K562 (cell line): ENCODE data around the gene KCNH3. TPM values are rescaled to one million over a fixed set of nuclear protein-coding genes. Genes with fewer than 3 reads are reported as not detected.
A peak's percentile ranks its signal among the peaks of the same experiment; 100 is the strongest.

Experiments
- POU5F1 ChIP-seq: fragments of 150-350 bp; IDR thresholded peaks from 2 replicates; pipeline ENCODE4 v1.6.1; 2014; ENCODE audit warnings: borderline replicate concordance, low read length, low read depth, mild to moderate bottlenecking; ENCODE audit not compliant: partially characterized antibody
- ZFPM2 ChIP-seq: fragments of 250-450 bp; sonication (Bioruptor Pico); IDR thresholded peaks from 2 replicates; pipeline ENCODE4 v1.5.1; 2022; ENCODE audit warnings: mild to moderate bottlenecking
- ZNF644 ChIP-seq: fragments of 200-800 bp; sonication (Bioruptor generic); IDR thresholded peaks from 2 replicates; pipeline ENCODE4 v1.6.1; 2016; ENCODE audit warnings: low read depth, missing genetic modification characterization, missing compliant biosample characterization
- polyA plus RNA-seq, 8 experiments: library from polyadenylated mRNA; depleted of rRNA in 4 of 8; stranded (reverse) in 5 of 8; unstranded in 3 of 8; fragments of >200 nt; fragmentation: Nextera tagmentation in 2 of 8; fragmentation: Illumina TruSeq in 1 of 8; extraction: Ambion mirVana in 2 of 8; extraction: Trizol in 1 of 8; gene quantifications; 2 replicates each; pipeline versions ENCODE4 v1.2.1 to v1.2.3, GENCODE V29; 2011 to 2014; ENCODE audit warnings: inconsistent platforms in 1 of 8, missing spikeins in 1 of 8
- total RNA-seq, 7 experiments: library from RNA; depleted of rRNA in 6 of 7; stranded (reverse); fragments of >200 nt in 6 of 7; fragmentation: Illumina TruSeq in 2 of 7; extraction: Trizol in 2 of 7; gene quantifications; 2 replicates each; pipeline versions ENCODE4 v1.2.1 to v1.2.3, GENCODE V29; 2011 to 2021; ENCODE audit warnings: low replicate concordance in 1 of 7
- TF ChIP-seq, protein P1 (sequence below): fragments of 450-650 bp; IDR thresholded peaks from 2 replicates; pipeline ENCODE4 v1.6.1; 2016; ENCODE audit warnings: mild to moderate bottlenecking, moderate library complexity

Gene KCNH3
- total and polyA plus RNA-seq, 9 of the 15 experiments (the other 6 are each of a cell fraction or from before 2014, with no cell fraction given), result 0.01 to 0.09 TPM; not detected in 7

DNA sequence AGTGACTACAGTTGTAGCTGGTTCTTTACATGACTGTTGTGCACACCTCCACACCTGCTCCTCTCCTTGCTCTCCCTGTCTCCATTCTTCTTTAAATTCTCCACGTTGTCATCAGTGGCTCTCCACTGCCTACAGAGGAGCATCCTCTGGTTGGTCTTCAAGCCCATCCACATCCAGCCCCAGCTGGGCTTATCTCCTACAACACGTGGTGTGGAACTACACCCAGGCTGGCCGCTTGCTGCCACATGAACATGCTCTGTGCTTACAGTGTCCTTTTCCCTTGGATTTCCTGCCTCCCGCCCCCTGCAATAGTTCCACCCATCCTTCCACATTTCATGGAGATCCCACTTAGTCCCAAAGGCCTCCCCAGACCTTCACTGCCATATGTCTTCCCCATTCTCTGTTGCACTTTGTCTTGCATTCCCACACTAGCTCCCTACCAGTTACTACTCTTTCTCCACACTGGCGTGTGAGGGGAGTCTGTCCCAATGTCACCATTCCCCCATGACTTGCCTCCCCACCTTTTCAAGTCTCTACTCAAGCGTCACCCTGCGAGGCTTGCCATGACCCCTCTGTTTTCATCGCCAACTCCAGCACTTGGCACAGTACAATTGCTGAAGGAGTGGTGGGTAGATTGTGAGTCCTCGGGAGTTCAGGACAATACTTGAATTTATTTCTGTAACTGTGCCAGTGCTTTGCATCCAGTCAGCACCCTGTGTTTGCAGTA is 38.9 kb downstream of the KCNH3 start (continued):
- TF ChIP-seq, protein P1, sequence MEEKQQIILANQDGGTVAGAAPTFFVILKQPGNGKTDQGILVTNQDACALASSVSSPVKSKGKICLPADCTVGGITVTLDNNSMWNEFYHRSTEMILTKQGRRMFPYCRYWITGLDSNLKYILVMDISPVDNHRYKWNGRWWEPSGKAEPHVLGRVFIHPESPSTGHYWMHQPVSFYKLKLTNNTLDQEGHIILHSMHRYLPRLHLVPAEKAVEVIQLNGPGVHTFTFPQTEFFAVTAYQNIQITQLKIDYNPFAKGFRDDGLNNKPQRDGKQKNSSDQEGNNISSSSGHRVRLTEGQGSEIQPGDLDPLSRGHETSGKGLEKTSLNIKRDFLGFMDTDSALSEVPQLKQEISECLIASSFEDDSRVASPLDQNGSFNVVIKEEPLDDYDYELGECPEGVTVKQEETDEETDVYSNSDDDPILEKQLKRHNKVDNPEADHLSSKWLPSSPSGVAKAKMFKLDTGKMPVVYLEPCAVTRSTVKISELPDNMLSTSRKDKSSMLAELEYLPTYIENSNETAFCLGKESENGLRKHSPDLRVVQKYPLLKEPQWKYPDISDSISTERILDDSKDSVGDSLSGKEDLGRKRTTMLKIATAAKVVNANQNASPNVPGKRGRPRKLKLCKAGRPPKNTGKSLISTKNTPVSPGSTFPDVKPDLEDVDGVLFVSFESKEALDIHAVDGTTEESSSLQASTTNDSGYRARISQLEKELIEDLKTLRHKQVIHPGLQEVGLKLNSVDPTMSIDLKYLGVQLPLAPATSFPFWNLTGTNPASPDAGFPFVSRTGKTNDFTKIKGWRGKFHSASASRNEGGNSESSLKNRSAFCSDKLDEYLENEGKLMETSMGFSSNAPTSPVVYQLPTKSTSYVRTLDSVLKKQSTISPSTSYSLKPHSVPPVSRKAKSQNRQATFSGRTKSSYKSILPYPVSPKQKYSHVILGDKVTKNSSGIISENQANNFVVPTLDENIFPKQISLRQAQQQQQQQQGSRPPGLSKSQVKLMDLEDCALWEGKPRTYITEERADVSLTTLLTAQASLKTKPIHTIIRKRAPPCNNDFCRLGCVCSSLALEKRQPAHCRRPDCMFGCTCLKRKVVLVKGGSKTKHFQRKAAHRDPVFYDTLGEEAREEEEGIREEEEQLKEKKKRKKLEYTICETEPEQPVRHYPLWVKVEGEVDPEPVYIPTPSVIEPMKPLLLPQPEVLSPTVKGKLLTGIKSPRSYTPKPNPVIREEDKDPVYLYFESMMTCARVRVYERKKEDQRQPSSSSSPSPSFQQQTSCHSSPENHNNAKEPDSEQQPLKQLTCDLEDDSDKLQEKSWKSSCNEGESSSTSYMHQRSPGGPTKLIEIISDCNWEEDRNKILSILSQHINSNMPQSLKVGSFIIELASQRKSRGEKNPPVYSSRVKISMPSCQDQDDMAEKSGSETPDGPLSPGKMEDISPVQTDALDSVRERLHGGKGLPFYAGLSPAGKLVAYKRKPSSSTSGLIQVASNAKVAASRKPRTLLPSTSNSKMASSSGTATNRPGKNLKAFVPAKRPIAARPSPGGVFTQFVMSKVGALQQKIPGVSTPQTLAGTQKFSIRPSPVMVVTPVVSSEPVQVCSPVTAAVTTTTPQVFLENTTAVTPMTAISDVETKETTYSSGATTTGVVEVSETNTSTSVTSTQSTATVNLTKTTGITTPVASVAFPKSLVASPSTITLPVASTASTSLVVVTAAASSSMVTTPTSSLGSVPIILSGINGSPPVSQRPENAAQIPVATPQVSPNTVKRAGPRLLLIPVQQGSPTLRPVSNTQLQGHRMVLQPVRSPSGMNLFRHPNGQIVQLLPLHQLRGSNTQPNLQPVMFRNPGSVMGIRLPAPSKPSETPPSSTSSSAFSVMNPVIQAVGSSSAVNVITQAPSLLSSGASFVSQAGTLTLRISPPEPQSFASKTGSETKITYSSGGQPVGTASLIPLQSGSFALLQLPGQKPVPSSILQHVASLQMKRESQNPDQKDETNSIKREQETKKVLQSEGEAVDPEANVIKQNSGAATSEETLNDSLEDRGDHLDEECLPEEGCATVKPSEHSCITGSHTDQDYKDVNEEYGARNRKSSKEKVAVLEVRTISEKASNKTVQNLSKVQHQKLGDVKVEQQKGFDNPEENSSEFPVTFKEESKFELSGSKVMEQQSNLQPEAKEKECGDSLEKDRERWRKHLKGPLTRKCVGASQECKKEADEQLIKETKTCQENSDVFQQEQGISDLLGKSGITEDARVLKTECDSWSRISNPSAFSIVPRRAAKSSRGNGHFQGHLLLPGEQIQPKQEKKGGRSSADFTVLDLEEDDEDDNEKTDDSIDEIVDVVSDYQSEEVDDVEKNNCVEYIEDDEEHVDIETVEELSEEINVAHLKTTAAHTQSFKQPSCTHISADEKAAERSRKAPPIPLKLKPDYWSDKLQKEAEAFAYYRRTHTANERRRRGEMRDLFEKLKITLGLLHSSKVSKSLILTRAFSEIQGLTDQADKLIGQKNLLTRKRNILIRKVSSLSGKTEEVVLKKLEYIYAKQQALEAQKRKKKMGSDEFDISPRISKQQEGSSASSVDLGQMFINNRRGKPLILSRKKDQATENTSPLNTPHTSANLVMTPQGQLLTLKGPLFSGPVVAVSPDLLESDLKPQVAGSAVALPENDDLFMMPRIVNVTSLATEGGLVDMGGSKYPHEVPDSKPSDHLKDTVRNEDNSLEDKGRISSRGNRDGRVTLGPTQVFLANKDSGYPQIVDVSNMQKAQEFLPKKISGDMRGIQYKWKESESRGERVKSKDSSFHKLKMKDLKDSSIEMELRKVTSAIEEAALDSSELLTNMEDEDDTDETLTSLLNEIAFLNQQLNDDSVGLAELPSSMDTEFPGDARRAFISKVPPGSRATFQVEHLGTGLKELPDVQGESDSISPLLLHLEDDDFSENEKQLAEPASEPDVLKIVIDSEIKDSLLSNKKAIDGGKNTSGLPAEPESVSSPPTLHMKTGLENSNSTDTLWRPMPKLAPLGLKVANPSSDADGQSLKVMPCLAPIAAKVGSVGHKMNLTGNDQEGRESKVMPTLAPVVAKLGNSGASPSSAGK, result 0 out of 2 replicates have a peak, but pooled peaks have one; percentile 24
- no peak for TF ChIP-seq ZNF644
- TF ChIP-seq POU5F1, result no peak
- TF ChIP-seq ZFPM2 (CRISPR knock-in tag), result no peak
- TF ChIP-seq, all 486 proteins: peak for 9
